PFSK-1 (cell line): Measurements from ENCODE around the gene C1orf159.

Experiments used
- FOXP2 ChIP-seq: optimal IDR thresholded peaks from 2 replicates; pipeline ENCODE3; 2011; ENCODE audit warnings: borderline replicate concordance, control low read depth, inconsistent platforms; ENCODE audit not compliant: insufficient read depth; ENCODE audit errors: extremely low read length, extremely low read depth
- POLR2AphosphoS5 ChIP-seq: IDR thresholded peaks from 2 replicates; pipeline ENCODE4 v1.6.1; 2012; ENCODE audit warnings: low read depth, mild to moderate bottlenecking, control low read depth, low read length, moderate library complexity
- SIN3A ChIP-seq: IDR thresholded peaks from 2 replicates; pipeline ENCODE4 v1.6.1; 2012; ENCODE audit warnings: mild to moderate bottlenecking, low read length, moderate library complexity, borderline replicate concordance; ENCODE audit not compliant: insufficient read depth
- TAF1 ChIP-seq: IDR thresholded peaks from 2 replicates; pipeline ENCODE4 v1.6.1; 2012; ENCODE audit warnings: low read length, control low read depth, borderline replicate concordance; ENCODE audit not compliant: insufficient read depth
- TF ChIP-seq, protein P1 (sequence below), 2 experiments: IDR thresholded peaks; 2 replicates each; pipeline versions ENCODE4 v1.6.1 to v1.8.0; 2011 to 2012; ENCODE audit warnings: low read depth in 2 of 2, low read length in 2 of 2, control low read depth in 1 of 2, inconsistent platforms in 1 of 2, mild to moderate bottlenecking in 1 of 2, moderate library complexity in 1 of 2; ENCODE audit not compliant: insufficient read depth in 1 of 2

Gene C1orf159

DNA sequence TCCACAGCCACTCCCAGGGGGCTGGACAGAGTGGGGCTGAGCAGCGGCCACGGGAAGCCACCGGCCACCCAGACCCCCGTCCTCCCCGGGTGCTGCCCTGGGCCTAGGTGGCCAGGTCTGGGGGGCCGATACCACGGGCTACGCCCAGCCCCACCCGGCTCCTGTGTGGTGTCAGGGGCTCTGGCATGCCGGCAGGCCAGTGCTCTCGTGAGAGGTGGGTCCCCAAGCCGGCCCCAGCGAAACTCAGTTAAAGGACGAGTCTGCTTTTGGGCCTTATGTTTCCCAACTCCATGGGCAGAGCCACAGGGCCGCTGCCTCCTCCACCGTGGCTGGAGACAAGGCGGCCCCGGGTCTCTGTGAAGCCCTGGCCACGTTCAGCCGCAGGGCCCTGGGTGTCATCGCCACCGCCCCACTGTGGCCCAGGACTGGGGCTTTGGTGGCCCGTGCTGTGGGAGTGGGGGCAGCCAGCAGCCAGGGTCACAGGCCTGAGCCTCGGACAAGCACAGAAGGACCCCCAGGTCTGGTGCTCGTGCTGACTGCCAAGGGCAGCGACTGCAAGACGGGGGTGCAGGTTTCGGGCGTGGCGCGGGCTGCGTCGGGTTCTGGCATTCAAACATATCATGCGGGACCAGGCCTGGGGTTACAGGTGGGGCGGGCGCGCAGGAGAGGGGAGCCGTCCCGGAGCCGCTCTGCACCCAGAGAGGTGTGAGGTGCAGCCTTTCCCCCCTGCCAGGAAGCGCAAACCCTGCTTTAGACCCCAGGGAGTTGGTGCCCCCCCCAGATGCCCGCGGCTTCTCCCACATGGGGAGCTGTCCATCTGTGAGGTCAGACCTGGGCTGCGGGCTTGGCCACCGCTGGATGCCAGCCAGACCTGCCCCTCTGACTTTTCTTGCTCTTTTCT, 11.9 kb upstream of the C1orf159 start:
- TF ChIP-seq TAF1 (no peak), SIN3A (no peak), POLR2AphosphoS5 (no peak), FOXP2 (no peak)
- TF ChIP-seq, protein P1, sequence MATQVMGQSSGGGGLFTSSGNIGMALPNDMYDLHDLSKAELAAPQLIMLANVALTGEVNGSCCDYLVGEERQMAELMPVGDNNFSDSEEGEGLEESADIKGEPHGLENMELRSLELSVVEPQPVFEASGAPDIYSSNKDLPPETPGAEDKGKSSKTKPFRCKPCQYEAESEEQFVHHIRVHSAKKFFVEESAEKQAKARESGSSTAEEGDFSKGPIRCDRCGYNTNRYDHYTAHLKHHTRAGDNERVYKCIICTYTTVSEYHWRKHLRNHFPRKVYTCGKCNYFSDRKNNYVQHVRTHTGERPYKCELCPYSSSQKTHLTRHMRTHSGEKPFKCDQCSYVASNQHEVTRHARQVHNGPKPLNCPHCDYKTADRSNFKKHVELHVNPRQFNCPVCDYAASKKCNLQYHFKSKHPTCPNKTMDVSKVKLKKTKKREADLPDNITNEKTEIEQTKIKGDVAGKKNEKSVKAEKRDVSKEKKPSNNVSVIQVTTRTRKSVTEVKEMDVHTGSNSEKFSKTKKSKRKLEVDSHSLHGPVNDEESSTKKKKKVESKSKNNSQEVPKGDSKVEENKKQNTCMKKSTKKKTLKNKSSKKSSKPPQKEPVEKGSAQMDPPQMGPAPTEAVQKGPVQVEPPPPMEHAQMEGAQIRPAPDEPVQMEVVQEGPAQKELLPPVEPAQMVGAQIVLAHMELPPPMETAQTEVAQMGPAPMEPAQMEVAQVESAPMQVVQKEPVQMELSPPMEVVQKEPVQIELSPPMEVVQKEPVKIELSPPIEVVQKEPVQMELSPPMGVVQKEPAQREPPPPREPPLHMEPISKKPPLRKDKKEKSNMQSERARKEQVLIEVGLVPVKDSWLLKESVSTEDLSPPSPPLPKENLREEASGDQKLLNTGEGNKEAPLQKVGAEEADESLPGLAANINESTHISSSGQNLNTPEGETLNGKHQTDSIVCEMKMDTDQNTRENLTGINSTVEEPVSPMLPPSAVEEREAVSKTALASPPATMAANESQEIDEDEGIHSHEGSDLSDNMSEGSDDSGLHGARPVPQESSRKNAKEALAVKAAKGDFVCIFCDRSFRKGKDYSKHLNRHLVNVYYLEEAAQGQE (IDR thresholded peaks at IDR 0.05; ENCODE audit: insufficient read depth in 1 of 2, low read depth in 2 of 2, low read length in 2 of 2), result no peak

DNA sequence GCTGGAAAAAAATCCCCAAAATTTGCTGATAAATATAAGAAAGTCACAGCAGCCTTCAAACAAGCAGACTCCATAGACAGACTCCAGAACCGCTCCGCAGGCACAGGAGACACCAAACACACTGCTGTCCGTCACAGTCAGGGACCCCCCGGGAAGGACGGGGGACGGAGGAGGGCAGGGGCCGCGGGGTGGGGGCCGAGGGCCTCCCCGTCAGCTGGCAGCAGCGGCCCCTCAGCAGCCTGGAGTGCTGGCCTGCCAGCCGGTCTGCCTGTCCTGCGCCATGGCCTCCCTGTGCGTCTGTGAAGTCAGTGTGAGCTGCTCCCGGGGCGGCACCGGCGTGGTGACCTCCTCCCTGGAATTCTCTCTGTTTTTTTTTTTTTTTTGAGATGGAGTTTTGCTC, 10.1 kb upstream of the C1orf159 start:
- no peak for TF ChIP-seq FOXP2
- TF ChIP-seq POLR2AphosphoS5, result no peak
- TF ChIP-seq SIN3A, result no peak
- TF ChIP-seq, protein P1 (IDR thresholded peaks at IDR 0.05; ENCODE audit: insufficient read depth in 1 of 2, low read depth in 2 of 2, low read length in 2 of 2), result no peak
- no peak for TF ChIP-seq TAF1

DNA sequence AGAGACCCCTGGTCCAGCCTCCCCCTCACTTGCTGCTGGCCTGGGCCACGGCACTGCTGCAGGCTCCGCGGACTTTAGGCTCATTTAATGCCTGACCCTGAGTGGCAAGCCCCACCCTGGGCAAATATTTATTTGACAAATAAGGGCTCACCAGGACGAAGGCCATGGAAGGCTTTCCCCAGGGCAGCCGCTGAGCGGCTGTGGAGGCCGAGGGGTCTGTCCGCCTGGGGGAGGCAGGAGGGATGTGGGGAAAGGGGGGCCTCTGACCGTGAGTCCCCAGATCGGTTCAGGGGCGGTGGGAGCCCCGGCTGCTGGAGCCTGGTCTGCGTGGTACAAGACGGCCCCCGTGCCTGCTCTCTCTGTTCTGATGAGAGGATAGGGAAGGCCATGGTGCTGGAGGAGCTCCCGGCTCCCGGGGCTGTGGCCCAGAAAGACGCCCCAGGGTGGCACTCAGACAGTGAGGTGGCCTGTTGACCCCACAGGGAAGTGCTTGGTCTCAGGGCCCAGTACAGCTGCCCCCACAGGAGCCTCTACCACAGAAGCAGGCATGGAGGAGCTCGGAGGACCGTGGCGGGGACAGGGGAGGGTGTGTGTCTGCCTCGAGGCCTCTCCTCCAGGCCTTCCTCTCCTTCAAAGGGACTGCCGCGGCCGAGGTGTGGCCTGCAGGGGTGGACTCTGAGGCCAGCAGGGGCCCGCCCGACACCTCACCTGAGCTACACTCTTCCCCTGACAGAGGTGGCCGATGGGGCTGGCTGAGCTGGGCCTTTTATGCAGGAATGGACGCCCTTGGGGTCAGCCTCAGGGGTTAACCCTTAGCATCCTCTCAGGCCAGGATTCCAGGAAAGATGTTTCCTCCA, 9.1 kb upstream of the C1orf159 start:
- no peak for TF ChIP-seq TAF1
- no peak for TF ChIP-seq POLR2AphosphoS5
- TF ChIP-seq, protein P1 (IDR thresholded peaks at IDR 0.05; ENCODE audit: insufficient read depth in 1 of 2, low read depth in 2 of 2, low read length in 2 of 2), result no peak
- TF ChIP-seq FOXP2, result no peak
- TF ChIP-seq SIN3A, result no peak

DNA sequence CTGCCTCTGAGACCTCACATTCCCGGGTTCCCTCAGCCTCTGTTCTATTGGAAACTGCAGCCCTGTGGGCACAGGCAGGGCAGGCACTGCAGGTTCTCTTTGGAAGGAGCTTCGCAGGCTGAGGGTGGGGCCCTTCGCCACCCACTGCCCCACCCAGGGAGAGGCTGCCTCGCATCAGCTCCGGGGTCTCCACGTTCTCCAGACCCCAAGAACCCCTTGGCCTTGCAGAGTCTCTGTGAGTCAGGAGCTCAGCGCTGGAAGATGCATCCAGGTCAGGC, 8.6 kb upstream of the C1orf159 start:
- TF ChIP-seq TAF1 (no peak), FOXP2 (no peak)

DNA sequence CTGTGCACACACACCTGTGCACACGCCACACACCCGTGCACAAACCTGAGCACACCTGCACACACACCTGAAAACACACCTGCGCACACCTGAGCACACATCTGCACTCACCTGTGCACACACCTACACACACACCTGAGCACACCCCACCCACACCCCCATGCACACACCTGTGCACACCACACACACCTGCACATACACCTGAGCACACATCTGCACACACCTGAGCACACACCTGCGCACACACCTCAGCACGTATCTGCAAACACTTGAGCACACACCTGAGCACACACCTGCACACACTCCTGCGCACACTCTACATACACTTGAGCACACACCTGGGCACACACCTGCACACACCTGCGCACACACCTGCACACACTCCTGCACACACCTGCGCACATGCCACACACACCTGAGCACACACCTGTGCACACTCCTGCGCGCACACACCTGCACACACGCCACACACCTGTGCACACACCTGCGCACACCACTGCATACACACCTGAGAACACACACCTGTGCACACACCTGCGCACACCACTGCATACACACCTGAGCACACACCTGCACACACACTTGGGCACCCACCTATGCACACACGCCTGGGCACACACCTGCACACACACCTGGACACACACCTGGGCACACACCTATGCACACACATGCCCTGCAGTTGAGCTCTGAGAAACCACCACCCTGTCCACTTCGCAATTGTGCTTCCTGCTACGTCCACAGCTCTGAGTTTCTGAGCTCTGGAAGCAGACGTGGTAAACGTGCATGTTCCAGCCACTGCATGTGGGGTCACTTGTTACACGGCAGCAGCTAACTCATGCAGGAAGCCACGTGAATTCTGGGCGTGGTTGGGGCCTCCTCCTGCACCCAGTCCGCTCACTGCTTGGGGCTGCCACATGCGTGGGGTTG, 8.0 kb upstream of the C1orf159 start:
- no peak for TF ChIP-seq POLR2AphosphoS5
- TF ChIP-seq SIN3A, result no peak
- TF ChIP-seq, protein P1 (IDR thresholded peaks at IDR 0.05; ENCODE audit: insufficient read depth in 1 of 2, low read depth in 2 of 2, low read length in 2 of 2), result no peak
- no peak for TF ChIP-seq FOXP2
- TF ChIP-seq TAF1, result no peak
